ENCODE measurements around the gene ORC3. TPM values are rescaled to one million over a fixed set of nuclear protein-coding genes. Genes with fewer than 3 reads are reported as not detected.

Gene ORC3
- total RNA-seq, 4 donors from 2014 or later: 6.2 to 43.9 (median 24.8) TPM

GRCh38 chr6:87633851-87634250 is 43.9 kb downstream of the ORC3 start:
- no peak for DNase-seq
- H3K36me3 ChIP-seq: no peaks in the 10 kb centered on the region
- H3K4me3 ChIP-seq: no peak overlapping the region
- no peak overlapping the region for H3K27ac ChIP-seq
- H3K4me1 ChIP-seq: no peaks in the 10 kb centered on the region
- no peaks in the 10 kb centered on the region for H3K27me3 ChIP-seq
- no peaks in the 10 kb centered on the region for H3K9me3 ChIP-seq
- TF ChIP-seq POLR2A (IDR thresholded peaks at IDR 0.05) (no peak), CTCF (IDR thresholded peaks at IDR 0.05) (no peak)
- intact Hi-C loops (cut with DNase I; ENCODE audit: low total_unique reads): no loop called here

- no peak for TF ChIP-seq CTCF (IDR thresholded peaks at IDR 0.05)
- H3K27ac ChIP-seq: no peak overlapping the region
- H3K36me3 ChIP-seq: no peaks in the 10 kb centered on the region
- intact Hi-C loops (cut with DNase I; ENCODE audit: low total_unique reads): no loop called here
- H3K4me3 ChIP-seq: no peak overlapping the region
- H3K27me3 ChIP-seq: no peaks in the 10 kb centered on the region
- DNase-seq: no peak
- no peaks in the 10 kb centered on the region for H3K4me1 ChIP-seq
- H3K9me3 ChIP-seq: no peaks in the 10 kb centered on the region
Observed at GRCh38 chr6:87636315-87636714, 46.4 kb downstream of the ORC3 start.

GRCh38 chr6:87637106-87637505 is 47.2 kb downstream of the ORC3 start:
- H3K9me3 ChIP-seq: no peaks in the 10 kb centered on the region
- H3K4me3 ChIP-seq: no peak overlapping the region
- no peak for TF ChIP-seq CTCF (IDR thresholded peaks at IDR 0.05)
- TF ChIP-seq POLR2A (IDR thresholded peaks at IDR 0.05): no peak
- no peak overlapping the region for H3K27ac ChIP-seq
- H3K27me3 ChIP-seq: no peaks in the 10 kb centered on the region
- no peaks in the 10 kb centered on the region for H3K36me3 ChIP-seq
- no peaks in the 10 kb centered on the region for H3K4me1 ChIP-seq
- no peak for DNase-seq
- intact Hi-C loops (cut with DNase I; ENCODE audit: low total_unique reads): no loop called here

GRCh38 chr6:87639373-87639772 is 49.4 kb downstream of the ORC3 start:
- H3K4me1 ChIP-seq: no peaks in the 10 kb centered on the region
- H3K4me3 ChIP-seq: no peak overlapping the region
- DNase-seq: no peak
- no peaks in the 10 kb centered on the region for H3K9me3 ChIP-seq
- H3K27me3 ChIP-seq: no peaks in the 10 kb centered on the region
- TF ChIP-seq POLR2A (IDR thresholded peaks at IDR 0.05) (no peak), CTCF (IDR thresholded peaks at IDR 0.05) (no peak)
- H3K36me3 ChIP-seq: no peaks in the 10 kb centered on the region
- intact Hi-C loops (cut with DNase I; ENCODE audit: low total_unique reads): no loop called here
- H3K27ac ChIP-seq: no peak overlapping the region

- intact Hi-C loops (cut with DNase I; ENCODE audit: low total_unique reads): no loop called here
- no peaks in the 10 kb centered on the region for H3K27me3 ChIP-seq
- DNase-seq: no peak
- no peaks in the 10 kb centered on the region for H3K36me3 ChIP-seq
- H3K4me1 ChIP-seq: no peaks in the 10 kb centered on the region
- no peak for TF ChIP-seq POLR2A (IDR thresholded peaks at IDR 0.05)
- TF ChIP-seq CTCF (IDR thresholded peaks at IDR 0.05): no peak
- no peak overlapping the region for H3K27ac ChIP-seq
- H3K4me3 ChIP-seq: no peak overlapping the region
- H3K9me3 ChIP-seq: no peaks in the 10 kb centered on the region
Observed at GRCh38 chr6:87641065-87641692, 51.2 kb downstream of the ORC3 start.

Measured in uterus (tissue), 4 donors.